Neural crest cell (in vitro differentiated cells): Measurements from ENCODE around the gene MYBL2. TPM values are rescaled to one million over a fixed set of nuclear protein-coding genes. Genes with fewer than 3 reads are reported as not detected.

Experiments used
- DNase-seq: peaks from one replicate; pipeline ENCODE4 v3.0.0; 2021; ENCODE audit warnings: low read depth, mixed read lengths, low spot score
- H3K27ac Mint-ChIP-seq: one replicate; pipeline ENCODE4 v1.8.0; 2021; ENCODE audit warnings: mild to moderate bottlenecking, mixed read lengths; ENCODE audit not compliant: unreplicated experiment
- H3K27me3 Mint-ChIP-seq: 2 replicates; pipeline ENCODE4 v1.8.0; 2021; ENCODE audit warnings: low read depth, mild to moderate bottlenecking, mixed read lengths
- H3K36me3 Mint-ChIP-seq: 2 replicates; pipeline ENCODE4 v1.8.0; 2021; ENCODE audit warnings: low read depth, mild to moderate bottlenecking, mixed read lengths
- H3K4me1 Mint-ChIP-seq: 2 replicates; pipeline ENCODE4 v1.8.0; 2021; ENCODE audit warnings: mixed read lengths
- H3K4me3 Mint-ChIP-seq: one replicate; pipeline ENCODE4 v1.8.0; 2021; ENCODE audit warnings: mild to moderate bottlenecking, mixed read lengths
- H3K9me3 Mint-ChIP-seq: 2 replicates; pipeline ENCODE4 v1.8.0; 2021; ENCODE audit warnings: mixed read lengths
- CTCF ChIP-seq: fragments of 200-600 bp; sonication (generic); conservative IDR thresholded peaks from 2 replicates; pipeline ENCODE4 v1.5.0; 2021; ENCODE audit warnings: antibody characterized with exemption, mild to moderate bottlenecking
- total RNA-seq: library from RNA; stranded (reverse); gene quantifications from 2 replicates; pipeline ENCODE4 v1.2.1, GENCODE V29; 2021

Gene MYBL2
- total RNA-seq, 1 donor from 2014 or later: 124 TPM

GRCh38 chr20:43727980-43728590, 61.2 kb downstream of the MYBL2 start:
- TF ChIP-seq CTCF: no peak

GRCh38 chr20:43728686-43729255, 61.9 kb downstream of the MYBL2 start:
- H3K4me3 Mint-ChIP-seq: no peak overlapping the region
- no peaks in the 10 kb centered on the region for H3K9me3 Mint-ChIP-seq
- TF ChIP-seq CTCF: no peak

More at GRCh38 chr20:43727980-43728590, 61.2 kb downstream of the MYBL2 start:
- no peaks in the 10 kb centered on the region for H3K27me3 Mint-ChIP-seq
- H3K27ac Mint-ChIP-seq: no peak overlapping the region
- no peaks in the 10 kb centered on the region for H3K4me1 Mint-ChIP-seq
- no peak overlapping the region for H3K4me3 Mint-ChIP-seq
- no peaks in the 10 kb centered on the region for H3K36me3 Mint-ChIP-seq
- no peaks in the 10 kb centered on the region for H3K9me3 Mint-ChIP-seq
- no peak for DNase-seq

GRCh38 chr20:43731469-43731868, 64.6 kb downstream of the MYBL2 start:
- H3K27me3 Mint-ChIP-seq: no peaks in the 10 kb centered on the region
- H3K4me3 Mint-ChIP-seq: no peak overlapping the region
- no peaks in the 10 kb centered on the region for H3K36me3 Mint-ChIP-seq
- H3K27ac Mint-ChIP-seq: no peak overlapping the region
- DNase-seq: no peak
- no peak for TF ChIP-seq CTCF
- H3K9me3 Mint-ChIP-seq: no peaks in the 10 kb centered on the region
- H3K4me1 Mint-ChIP-seq: no peaks in the 10 kb centered on the region

More at GRCh38 chr20:43728686-43729255, 61.9 kb downstream of the MYBL2 start:
- Mint-ChIP-seq H3K27me3 (no peaks in the 10 kb centered on the region), H3K4me1 (no peaks in the 10 kb centered on the region), H3K27ac (no peak overlapping the region), H3K36me3 (no peaks in the 10 kb centered on the region)
- no peak for DNase-seq

DNA sequence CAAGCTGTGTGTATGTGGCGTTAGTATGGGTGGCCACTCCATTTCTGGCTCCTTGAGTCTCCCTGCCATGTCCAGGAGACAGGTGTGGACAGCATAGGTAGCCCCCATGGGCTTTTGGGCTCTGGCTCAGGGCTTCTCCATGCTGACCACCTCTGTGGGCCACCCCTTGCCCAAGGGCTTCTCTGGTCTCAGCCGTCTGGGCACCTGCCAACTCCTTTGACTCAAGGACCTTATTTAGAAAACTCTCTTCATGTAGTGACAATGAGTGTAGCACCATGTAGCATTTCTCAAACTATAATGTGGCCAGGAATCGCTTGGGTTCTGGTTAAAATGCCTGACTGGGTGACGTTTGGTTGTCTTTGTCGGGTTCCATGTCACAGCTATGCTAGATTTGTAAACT, 65.0 kb downstream of the MYBL2 start:
- H3K27me3 Mint-ChIP-seq: no peaks in the 10 kb centered on the region
- no peaks in the 10 kb centered on the region for H3K36me3 Mint-ChIP-seq
- H3K9me3 Mint-ChIP-seq: peaks cover 2% of the 10 kb centered on the region
- no peak overlapping the region for H3K4me3 Mint-ChIP-seq
- H3K4me1 Mint-ChIP-seq: peaks cover 5% of the 10 kb centered on the region
- no peak overlapping the region for H3K27ac Mint-ChIP-seq
- TF ChIP-seq CTCF: no peak
- DNase-seq: no peak

DNA sequence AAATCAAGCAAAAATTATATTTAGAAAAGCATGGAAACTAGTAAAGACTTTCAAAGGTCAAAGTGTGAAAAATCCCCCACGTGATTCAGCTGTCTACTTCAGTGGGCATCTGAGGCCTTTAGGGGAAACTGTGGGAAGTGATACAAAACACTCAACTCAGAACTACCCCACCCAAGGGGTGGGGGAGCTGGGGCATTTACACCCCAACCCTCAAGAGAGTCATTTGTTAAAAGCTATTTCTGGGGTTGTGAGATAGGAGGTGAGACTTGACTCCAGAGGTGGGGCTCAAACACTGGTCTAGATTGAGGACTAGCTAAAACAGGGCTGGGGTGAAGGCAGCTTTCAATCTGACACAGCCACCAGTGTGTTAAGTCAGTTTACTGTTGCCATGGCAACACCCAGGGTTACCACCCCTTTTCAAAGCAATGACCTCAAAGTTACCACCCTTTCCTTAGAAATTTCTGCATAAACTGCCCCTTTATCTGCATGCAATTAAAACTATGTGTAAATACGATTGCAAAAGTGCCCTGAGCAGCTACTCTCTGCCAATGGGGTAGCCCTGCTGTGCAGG, 69.8 kb downstream of the MYBL2 start:
- no peak for TF ChIP-seq CTCF
- Mint-ChIP-seq H3K27ac (peak overlapping the region; percentile 67), H3K4me1 (peaks cover 14% of the 10 kb centered on the region), H3K4me3 (no peak overlapping the region), H3K36me3 (no peaks in the 10 kb centered on the region), H3K9me3 (peaks cover 2% of the 10 kb centered on the region), H3K27me3 (no peaks in the 10 kb centered on the region)
- DNase-seq: no peak
